ENCODE results near the gene TMEM218. TPM values are rescaled to one million over a fixed set of nuclear protein-coding genes. Genes with fewer than 3 reads are reported as not detected.

TMEM218 gene
- total and polyA plus RNA-seq, 2 of the 8 experiments (the other 6 are each of a cell fraction or from before 2014, with no cell fraction given): 17.0 to 33.5 TPM

DNA sequence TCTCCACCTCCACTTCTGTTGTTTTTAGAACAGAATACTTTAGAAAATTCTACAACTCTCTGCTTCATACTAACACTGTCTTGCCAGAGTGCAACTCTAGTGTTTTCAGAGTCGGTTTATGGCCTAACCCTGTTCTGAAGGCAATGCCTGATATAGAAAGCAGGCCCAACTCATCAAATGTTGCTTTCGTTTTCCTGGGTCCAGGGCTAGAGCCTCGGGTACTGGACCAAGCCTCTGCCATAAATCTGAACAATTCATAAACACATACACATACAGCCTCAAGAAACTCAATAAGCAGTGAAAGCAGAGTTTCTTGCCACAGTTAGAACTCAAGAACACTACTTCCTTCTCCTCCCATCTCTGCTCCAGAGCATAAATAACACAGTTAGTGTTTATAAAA is 9.8 kb downstream of the TMEM218 start:
- H3K4me2 ChIP-seq (ENCODE audit: insufficient read depth in 1 of 2, low read depth in 2 of 2, low read length in 2 of 2): no peak overlapping the region
- H4K8ac ChIP-seq (ENCODE audit: extremely low read depth, insufficient read depth, low read length): no peak overlapping the region
- no peak overlapping the region for H4K91ac ChIP-seq (replicated peaks; ENCODE audit: insufficient read length, low read length)
- no peaks in the 10 kb centered on the region for H3K23me2 ChIP-seq (ENCODE audit: low read depth, low read length)
- ChIA-PET CTCF (ENCODE audit: partially characterized antibody) (no interaction called here), POLR2A (ENCODE audit: partially characterized antibody) (no interaction called here)
- H3K14ac ChIP-seq (ENCODE audit: insufficient read length): no peak overlapping the region
- no peak overlapping the region for H3K4me3 ChIP-seq (ENCODE audit: extremely low read depth in 1 of 4, insufficient read depth in 2 of 4, low read depth in 3 of 4, low read length in 4 of 4)
- no peak overlapping the region for H2BK5ac ChIP-seq (ENCODE audit: low read depth, low read length)
- no peak overlapping the region for H2BK15ac ChIP-seq (ENCODE audit: low read length)
- FAIRE-seq (no peak), DNase-seq (ENCODE audit: low read depth in 1 of 2, low spot score in 2 of 2) (no peak)
- no peak overlapping the region for H3K27ac ChIP-seq (ENCODE audit: low read depth, low read length)
- H4K5ac ChIP-seq (ENCODE audit: insufficient read length, low read depth, low read length): no peak overlapping the region
- H3K4me1 ChIP-seq (replicated peaks in 1 of 4; ENCODE audit: control insufficient read depth in 3 of 4, insufficient read depth in 4 of 4, low read length in 3 of 4): no peaks in the 10 kb centered on the region; a peak in 2 of 7 replicates
- H2BK20ac ChIP-seq (ENCODE audit: low read length): no peak overlapping the region
- H3K36me3 ChIP-seq (ENCODE audit: control insufficient read depth in 2 of 4, insufficient read depth in 4 of 4, low read length in 3 of 4): peaks cover 0 to 21% (median 6%) of the 10 kb centered on the region in 4 experiments; a peak in 6 of 8 replicates
- H3K27me3 ChIP-seq (replicated peaks in 1 of 4; ENCODE audit: control insufficient read depth in 3 of 4, extremely low read depth in 1 of 4, insufficient read depth in 3 of 4, low read length in 3 of 4): no peaks in the 10 kb centered on the region
- 0 out of 4 replicates have a peak, but pooled peaks cover 0 to 7% of the 10 kb centered on the region in 2 experiments for H3K79me2 ChIP-seq (ENCODE audit: control insufficient read depth in 1 of 2, insufficient read depth in 2 of 2, low read length in 2 of 2)
- no peaks in the 10 kb centered on the region for H4K20me1 ChIP-seq (replicated peaks in 1 of 2; ENCODE audit: control insufficient read depth in 1 of 2, insufficient read depth in 2 of 2, low read length in 2 of 2)
- no peak overlapping the region for H2AK5ac ChIP-seq (ENCODE audit: low read depth, low read length)
- WGBS, 2 experiments (ENCODE audit: extremely low coverage in 1 of 2, insufficient coverage in 1 of 2, insufficient read length in 1 of 2, insufficient replicate concordance in 2 of 2, low coverage in 1 of 2, low lambda C conversion rate in 2 of 2, missing lambda C conversion rate in 1 of 2): 85% methylated on average over 3 of the region's 3 CpGs; no CpG with 5 or more reads in 1 of the 2 experiments
- no peak overlapping the region for H2BK12ac ChIP-seq (ENCODE audit: low read depth, low read length)
- no peak overlapping the region for H3K18ac ChIP-seq (ENCODE audit: extremely low read depth, low read length)
- H3K56ac ChIP-seq (replicated peaks; ENCODE audit: insufficient read length, low read depth, low read length): no peak overlapping the region
- peaks cover 9 to 12% of the 10 kb centered on the region in 2 experiments for H3K9me3 ChIP-seq (ENCODE audit: insufficient read depth in 2 of 2, low read depth in 1 of 2, low read length in 1 of 2)
- no peaks in the 10 kb centered on the region; the same call in 1 of the 2 replicates for H3K79me1 ChIP-seq (ENCODE audit: low read depth, low read length)
- H2AFZ ChIP-seq (ENCODE audit: low read length): no peak overlapping the region
- H3K9ac ChIP-seq (replicated peaks in 1 of 4; ENCODE audit: extremely low read depth in 1 of 4, low read depth in 3 of 4, low read length in 3 of 4): no peak overlapping the region
- no peak overlapping the region for H3K23ac ChIP-seq (ENCODE audit: insufficient read length)
- no peak overlapping the region for H3K4ac ChIP-seq (replicated peaks; ENCODE audit: insufficient read length, low read depth, low read length)
- H2BK120ac ChIP-seq (replicated peaks; ENCODE audit: low read depth, low read length): no peak overlapping the region
- TF ChIP-seq USF2 (IDR thresholded peaks at IDR 0.05; ENCODE audit: low read length) (no peak), CHD2 (IDR thresholded peaks at IDR 0.05; ENCODE audit: low read length) (no peak), SIRT6 (IDR thresholded peaks at IDR 0.05; ENCODE audit: low read length) (no peak), GABPA (IDR thresholded peaks at IDR 0.05; ENCODE audit: borderline replicate concordance, insufficient read depth, low read length) (no peak), KDM4A (IDR thresholded peaks at IDR 0.05; ENCODE audit: low read depth, low read length, severe bottlenecking) (no peak), ZNF274 (IDR thresholded peaks at IDR 0.05; ENCODE audit: borderline replicate concordance, extremely low read depth, low read length) (no peak), HDAC6 (IDR thresholded peaks at IDR 0.05; ENCODE audit: low read depth, low read length) (no peak), NANOG (IDR thresholded peaks at IDR 0.05; ENCODE audit: insufficient read depth, low read depth, low read length, poor library complexity, severe bottlenecking) (no peak), CBX5 (IDR thresholded peaks at IDR 0.05; ENCODE audit: low read depth, low read length) (no peak), JUN (IDR thresholded peaks at IDR 0.05; ENCODE audit: low read depth, low read length) (no peak), BRCA1 (IDR thresholded peaks at IDR 0.05; ENCODE audit: low read depth, low read length) (no peak), BCL11A (IDR thresholded peaks at IDR 0.05; ENCODE audit: low read depth in 2 of 2, low read length in 2 of 2) (no peak)
- TF ChIP-seq, protein P1, sequence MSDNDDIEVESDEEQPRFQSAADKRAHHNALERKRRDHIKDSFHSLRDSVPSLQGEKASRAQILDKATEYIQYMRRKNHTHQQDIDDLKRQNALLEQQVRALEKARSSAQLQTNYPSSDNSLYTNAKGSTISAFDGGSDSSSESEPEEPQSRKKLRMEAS (IDR thresholded peaks at IDR 0.05): no peak
